Karpas-422 (cell line): Measurements from ENCODE around the gene FLT1. TPM values are rescaled to one million over a fixed set of nuclear protein-coding genes. Genes with fewer than 3 reads are reported as not detected.

Source experiments
- DNase-seq: peaks from one replicate; pipeline ENCODE4 v3.0.0-alpha.2; 2015
- H2AFZ ChIP-seq: fragments of 200-600 bp; sonication (generic); 2 replicates; pipeline ENCODE4 v1.6.1; 2014; ENCODE audit warnings: antibody characterized with exemption, low read length, mixed read lengths
- H3K27ac ChIP-seq: fragments of 200-600 bp; sonication (generic); 2 replicates; pipeline ENCODE4 v1.5.1; 2014; ENCODE audit warnings: mild to moderate bottlenecking, low read length, moderate library complexity
- H3K27me3 ChIP-seq: fragments of 200-600 bp; sonication (generic); 2 replicates; pipeline ENCODE4 v1.6.1; 2014; ENCODE audit warnings: low read length, mixed read lengths
- H3K36me3 ChIP-seq: fragments of 200-600 bp; sonication (generic); 2 replicates; pipeline ENCODE4 v1.6.1; 2014; ENCODE audit warnings: low read length, mixed read lengths; ENCODE audit not compliant: insufficient read depth
- H3K4me1 ChIP-seq: fragments of 200-600 bp; sonication (generic); 2 replicates; pipeline ENCODE4 v1.6.1; 2014; ENCODE audit warnings: mild to moderate bottlenecking, low read length, mixed read lengths
- H3K4me2 ChIP-seq: fragments of 200-600 bp; sonication (generic); 2 replicates; pipeline ENCODE4 v1.6.1; 2014; ENCODE audit warnings: low read length, low read depth, mild to moderate bottlenecking; ENCODE audit not compliant: poor library complexity, severe bottlenecking
- H3K4me3 ChIP-seq: fragments of 200-600 bp; sonication (generic); 2 replicates; pipeline ENCODE4 v1.5.1; 2014; ENCODE audit warnings: mild to moderate bottlenecking, antibody characterized with exemption, low read length, mixed read lengths
- H3K79me2 ChIP-seq: fragments of 200-600 bp; sonication (generic); 2 replicates; pipeline ENCODE4 v1.6.1; 2014; ENCODE audit warnings: mild to moderate bottlenecking, low read length, mixed read lengths
- H3K9ac ChIP-seq: fragments of 200-600 bp; sonication (generic); 2 replicates; pipeline ENCODE4 v1.6.0; 2014; ENCODE audit warnings: low read length
- H3K9me2 ChIP-seq: fragments of 200-600 bp; sonication (generic), shearing (Covaris generic); replicated peaks from 2 replicates; pipeline ENCODE4 v1.6.0; 2014; ENCODE audit warnings: mild to moderate bottlenecking, low read length, moderate library complexity; ENCODE audit not compliant: insufficient read depth
- H3K9me3 ChIP-seq: fragments of 300-700, 200-600 bp; sonication (generic); 2 replicates; pipeline ENCODE4 v1.6.1; 2014; ENCODE audit warnings: low read length, mixed read lengths
- H4K20me1 ChIP-seq: fragments of 200-600 bp; sonication (generic); 2 replicates; pipeline ENCODE4 v1.6.1; 2014; ENCODE audit warnings: mild to moderate bottlenecking, antibody characterized with exemption, low read length, low read depth; ENCODE audit not compliant: insufficient read depth
- total RNA-seq: library from RNA; depleted of rRNA; stranded (reverse); fragments of >200 nt; shearing (Covaris generic); gene quantifications from 2 replicates; pipeline ENCODE4 v1.2.3, GENCODE V29; 2014; ENCODE audit warnings: low replicate concordance

The FLT1 gene
- total RNA-seq, 1 experiment from 2014 or later = not detected

- no peak for DNase-seq
- no peak overlapping the region for H2AFZ ChIP-seq
- no peak overlapping the region for H3K9ac ChIP-seq
- no peak overlapping the region for H3K4me3 ChIP-seq
- no peaks in the 10 kb centered on the region for H3K4me1 ChIP-seq
- H3K9me2 ChIP-seq = no peaks in the 10 kb centered on the region
- H3K9me3 ChIP-seq = no peaks in the 10 kb centered on the region
- H3K4me2 ChIP-seq = no peak overlapping the region
- no peaks in the 10 kb centered on the region for H3K36me3 ChIP-seq
- H3K27ac ChIP-seq = no peak overlapping the region
- H3K79me2 ChIP-seq = no peaks in the 10 kb centered on the region
- H4K20me1 ChIP-seq = no peaks in the 10 kb centered on the region
- H3K27me3 ChIP-seq = no peaks in the 10 kb centered on the region
Measured at GRCh38 chr13:28468023-28468915, 26.7 kb downstream of the FLT1 start.

- no peak overlapping the region for H3K4me3 ChIP-seq
- H3K4me2 ChIP-seq = no peak overlapping the region
- no peak overlapping the region for H2AFZ ChIP-seq
- no peaks in the 10 kb centered on the region for H3K27me3 ChIP-seq
- H3K27ac ChIP-seq = no peak overlapping the region
- DNase-seq = no peak
- no peaks in the 10 kb centered on the region for H3K9me3 ChIP-seq
- H3K4me1 ChIP-seq = no peaks in the 10 kb centered on the region
- H4K20me1 ChIP-seq = no peaks in the 10 kb centered on the region
- no peaks in the 10 kb centered on the region for H3K79me2 ChIP-seq
- H3K36me3 ChIP-seq = no peaks in the 10 kb centered on the region
- H3K9ac ChIP-seq = no peak overlapping the region
- H3K9me2 ChIP-seq = no peaks in the 10 kb centered on the region
Measured at GRCh38 chr13:28467034-28467433, 27.9 kb downstream of the FLT1 start.

GRCh38 chr13:28466151-28466550 is 28.8 kb downstream of the FLT1 start:
- Histone ChIP-seq H3K4me2 (no peak overlapping the region), H3K27me3 (no peaks in the 10 kb centered on the region), H3K4me3 (no peak overlapping the region), H3K9ac (no peak overlapping the region), H3K9me2 (no peaks in the 10 kb centered on the region), H3K79me2 (no peaks in the 10 kb centered on the region), H3K9me3 (no peaks in the 10 kb centered on the region), H3K4me1 (no peaks in the 10 kb centered on the region), H2AFZ (no peak overlapping the region), H3K36me3 (no peaks in the 10 kb centered on the region), H3K27ac (no peak overlapping the region), H4K20me1 (no peaks in the 10 kb centered on the region)
- DNase-seq = no peak

GRCh38 chr13:28464861-28465460 is 30.0 kb downstream of the FLT1 start:
- Histone ChIP-seq H4K20me1 (no peaks in the 10 kb centered on the region), H3K79me2 (no peaks in the 10 kb centered on the region), H3K9me2 (no peaks in the 10 kb centered on the region), H3K9ac (no peak overlapping the region), H3K27me3 (no peaks in the 10 kb centered on the region), H3K4me2 (no peak overlapping the region), H3K36me3 (no peaks in the 10 kb centered on the region), H2AFZ (no peak overlapping the region), H3K4me1 (no peaks in the 10 kb centered on the region), H3K27ac (no peak overlapping the region), H3K9me3 (no peaks in the 10 kb centered on the region), H3K4me3 (no peak overlapping the region)
- no peak for DNase-seq

- no peaks in the 10 kb centered on the region for H3K27me3 ChIP-seq
- no peak for DNase-seq
- no peaks in the 10 kb centered on the region for H3K79me2 ChIP-seq
- no peak overlapping the region for H3K9ac ChIP-seq
- no peak overlapping the region for H3K27ac ChIP-seq
- no peaks in the 10 kb centered on the region for H3K36me3 ChIP-seq
- no peak overlapping the region for H3K4me3 ChIP-seq
- H3K4me2 ChIP-seq = no peak overlapping the region
- H2AFZ ChIP-seq = no peak overlapping the region
- H4K20me1 ChIP-seq = no peaks in the 10 kb centered on the region
- H3K9me3 ChIP-seq = no peaks in the 10 kb centered on the region
- no peaks in the 10 kb centered on the region for H3K4me1 ChIP-seq
- H3K9me2 ChIP-seq = no peaks in the 10 kb centered on the region
Measured at GRCh38 chr13:28463481-28463880, 31.4 kb downstream of the FLT1 start.

- Histone ChIP-seq H3K79me2 (no peaks in the 10 kb centered on the region), H2AFZ (no peak overlapping the region), H3K4me1 (no peaks in the 10 kb centered on the region), H3K9me3 (no peaks in the 10 kb centered on the region), H4K20me1 (no peaks in the 10 kb centered on the region), H3K27ac (no peak overlapping the region), H3K9me2 (no peaks in the 10 kb centered on the region), H3K9ac (no peak overlapping the region), H3K36me3 (no peaks in the 10 kb centered on the region), H3K4me2 (no peak overlapping the region), H3K4me3 (no peak overlapping the region), H3K27me3 (no peaks in the 10 kb centered on the region)
- no peak for DNase-seq
Measured at GRCh38 chr13:28459911-28460310, 35.0 kb downstream of the FLT1 start.

GRCh38 chr13:28458608-28459007 is 36.3 kb downstream of the FLT1 start:
- Histone ChIP-seq H2AFZ (no peak overlapping the region), H3K36me3 (no peaks in the 10 kb centered on the region), H3K27me3 (no peaks in the 10 kb centered on the region), H3K79me2 (no peaks in the 10 kb centered on the region), H3K9me2 (no peaks in the 10 kb centered on the region), H4K20me1 (no peaks in the 10 kb centered on the region), H3K27ac (no peak overlapping the region), H3K9me3 (no peaks in the 10 kb centered on the region), H3K4me1 (no peaks in the 10 kb centered on the region), H3K4me3 (no peak overlapping the region), H3K9ac (no peak overlapping the region), H3K4me2 (no peak overlapping the region)
- no peak for DNase-seq

GRCh38 chr13:28458051-28458450 is 36.9 kb downstream of the FLT1 start:
- Histone ChIP-seq H3K9me2 (no peaks in the 10 kb centered on the region), H4K20me1 (no peaks in the 10 kb centered on the region), H3K27me3 (no peaks in the 10 kb centered on the region), H3K79me2 (no peaks in the 10 kb centered on the region), H2AFZ (no peak overlapping the region), H3K9ac (no peak overlapping the region), H3K9me3 (no peaks in the 10 kb centered on the region), H3K4me2 (no peak overlapping the region), H3K4me1 (no peaks in the 10 kb centered on the region), H3K27ac (no peak overlapping the region), H3K4me3 (no peak overlapping the region), H3K36me3 (no peaks in the 10 kb centered on the region)
- no peak for DNase-seq
